WTC11 (cell line): Measurements from ENCODE around the gene LEKR1.

Experiments used
- EMX1 ChIP-seq: fragments of 250-450 bp; sonication (Bioruptor Pico); IDR thresholded peaks from 2 replicates; pipeline ENCODE4 v1.8.0; 2021; ENCODE audit warnings: mild to moderate bottlenecking
- GABPB1 ChIP-seq: sonication (generic); formaldehyde crosslinking; IDR thresholded peaks from 2 replicates; pipeline ENCODE4 v1.8.1; 2023; ENCODE audit warnings: mild to moderate bottlenecking, missing genetic modification reagents
- MXD4 ChIP-seq: fragments of 250-450 bp; sonication (Bioruptor Pico); IDR thresholded peaks from 2 replicates; pipeline ENCODE4 v1.8.0; 2021; ENCODE audit warnings: mild to moderate bottlenecking, moderate library complexity, borderline replicate concordance
- SP1 ChIP-seq: sonication (generic); formaldehyde crosslinking; conservative IDR thresholded peaks from 2 replicates; pipeline ENCODE4 v1.8.1; 2022; ENCODE audit warnings: missing genetic modification reagents
- TCF7 ChIP-seq: sonication (generic); formaldehyde crosslinking; IDR thresholded peaks from 2 replicates; pipeline ENCODE4 v1.8.0; 2022; ENCODE audit warnings: mild to moderate bottlenecking, low read depth, missing genetic modification reagents, moderate library complexity
- TEAD4 ChIP-seq: sonication (generic); formaldehyde crosslinking; IDR thresholded peaks from 2 replicates; pipeline ENCODE4 v1.8.0; 2022; ENCODE audit warnings: mild to moderate bottlenecking, missing genetic modification reagents
- ZNF219 ChIP-seq: sonication (generic); formaldehyde crosslinking; IDR thresholded peaks from 2 replicates; pipeline ENCODE4 v1.8.0; 2023; ENCODE audit warnings: missing genetic modification reagents, mild to moderate bottlenecking, borderline replicate concordance
- ZNF423 ChIP-seq: fragments of 250-450 bp; sonication (Bioruptor Pico); IDR thresholded peaks from 2 replicates; pipeline ENCODE4 v2.1.2; 2022; ENCODE audit warnings: mild to moderate bottlenecking, moderate library complexity
- TF ChIP-seq, protein P1 (sequence below): fragments of 200-600 bp; IDR thresholded peaks from 2 replicates; pipeline ENCODE4 v1.8.0; 2022; ENCODE audit warnings: antibody characterized with exemption
- TF ChIP-seq, protein P2 (sequence below): sonication (generic); formaldehyde crosslinking; conservative IDR thresholded peaks from 2 replicates; pipeline ENCODE4 v1.8.1; 2023; ENCODE audit warnings: mild to moderate bottlenecking, low read depth, missing genetic modification reagents, moderate library complexity
- TF ChIP-seq, protein P3 (sequence below): sonication (generic); formaldehyde crosslinking; IDR thresholded peaks from 2 replicates; pipeline ENCODE4 v1.8.0; 2022; ENCODE audit warnings: mild to moderate bottlenecking, missing genetic modification reagents
- TF ChIP-seq, protein P4 (sequence below): sonication (generic); formaldehyde crosslinking; conservative IDR thresholded peaks from 2 replicates; pipeline ENCODE4 v1.8.1; 2022; ENCODE audit warnings: mild to moderate bottlenecking, missing genetic modification reagents
- TF ChIP-seq, protein P5 (sequence below): sonication (generic); formaldehyde crosslinking; IDR thresholded peaks from 2 replicates; pipeline ENCODE4 v1.8.1; 2022; ENCODE audit warnings: missing genetic modification reagents, borderline replicate concordance
- TF ChIP-seq, protein P6 (sequence below): sonication (generic); formaldehyde crosslinking; IDR thresholded peaks from 2 replicates; pipeline ENCODE4 v1.8.1; 2023; ENCODE audit warnings: mild to moderate bottlenecking, missing genetic modification reagents, moderate library complexity

DNA sequence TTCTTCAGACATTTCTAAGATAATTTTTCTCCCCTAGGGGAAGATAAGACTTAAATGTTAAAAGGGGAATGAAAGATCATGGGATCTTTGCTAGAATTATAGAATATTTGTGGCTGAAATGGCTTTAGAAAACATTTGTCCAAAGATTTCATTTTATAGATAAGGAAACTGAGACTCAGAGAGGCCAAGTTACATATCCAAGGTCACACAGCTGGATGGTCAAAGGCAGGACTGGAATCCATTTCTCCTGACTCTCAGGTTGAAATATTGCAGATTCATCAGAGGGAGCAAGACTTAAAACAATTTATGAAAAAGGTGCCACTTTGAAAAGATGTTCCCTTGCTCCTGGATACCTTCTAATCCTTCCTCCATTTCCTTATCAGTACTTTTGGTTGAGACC lies 19.5 kb upstream of the LEKR1 start:
- TF ChIP-seq, protein P1, sequence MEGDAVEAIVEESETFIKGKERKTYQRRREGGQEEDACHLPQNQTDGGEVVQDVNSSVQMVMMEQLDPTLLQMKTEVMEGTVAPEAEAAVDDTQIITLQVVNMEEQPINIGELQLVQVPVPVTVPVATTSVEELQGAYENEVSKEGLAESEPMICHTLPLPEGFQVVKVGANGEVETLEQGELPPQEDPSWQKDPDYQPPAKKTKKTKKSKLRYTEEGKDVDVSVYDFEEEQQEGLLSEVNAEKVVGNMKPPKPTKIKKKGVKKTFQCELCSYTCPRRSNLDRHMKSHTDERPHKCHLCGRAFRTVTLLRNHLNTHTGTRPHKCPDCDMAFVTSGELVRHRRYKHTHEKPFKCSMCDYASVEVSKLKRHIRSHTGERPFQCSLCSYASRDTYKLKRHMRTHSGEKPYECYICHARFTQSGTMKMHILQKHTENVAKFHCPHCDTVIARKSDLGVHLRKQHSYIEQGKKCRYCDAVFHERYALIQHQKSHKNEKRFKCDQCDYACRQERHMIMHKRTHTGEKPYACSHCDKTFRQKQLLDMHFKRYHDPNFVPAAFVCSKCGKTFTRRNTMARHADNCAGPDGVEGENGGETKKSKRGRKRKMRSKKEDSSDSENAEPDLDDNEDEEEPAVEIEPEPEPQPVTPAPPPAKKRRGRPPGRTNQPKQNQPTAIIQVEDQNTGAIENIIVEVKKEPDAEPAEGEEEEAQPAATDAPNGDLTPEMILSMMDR = no peak
- TF ChIP-seq MXD4 (CRISPR knock-in tag) = no peak
- TF ChIP-seq, protein P2, sequence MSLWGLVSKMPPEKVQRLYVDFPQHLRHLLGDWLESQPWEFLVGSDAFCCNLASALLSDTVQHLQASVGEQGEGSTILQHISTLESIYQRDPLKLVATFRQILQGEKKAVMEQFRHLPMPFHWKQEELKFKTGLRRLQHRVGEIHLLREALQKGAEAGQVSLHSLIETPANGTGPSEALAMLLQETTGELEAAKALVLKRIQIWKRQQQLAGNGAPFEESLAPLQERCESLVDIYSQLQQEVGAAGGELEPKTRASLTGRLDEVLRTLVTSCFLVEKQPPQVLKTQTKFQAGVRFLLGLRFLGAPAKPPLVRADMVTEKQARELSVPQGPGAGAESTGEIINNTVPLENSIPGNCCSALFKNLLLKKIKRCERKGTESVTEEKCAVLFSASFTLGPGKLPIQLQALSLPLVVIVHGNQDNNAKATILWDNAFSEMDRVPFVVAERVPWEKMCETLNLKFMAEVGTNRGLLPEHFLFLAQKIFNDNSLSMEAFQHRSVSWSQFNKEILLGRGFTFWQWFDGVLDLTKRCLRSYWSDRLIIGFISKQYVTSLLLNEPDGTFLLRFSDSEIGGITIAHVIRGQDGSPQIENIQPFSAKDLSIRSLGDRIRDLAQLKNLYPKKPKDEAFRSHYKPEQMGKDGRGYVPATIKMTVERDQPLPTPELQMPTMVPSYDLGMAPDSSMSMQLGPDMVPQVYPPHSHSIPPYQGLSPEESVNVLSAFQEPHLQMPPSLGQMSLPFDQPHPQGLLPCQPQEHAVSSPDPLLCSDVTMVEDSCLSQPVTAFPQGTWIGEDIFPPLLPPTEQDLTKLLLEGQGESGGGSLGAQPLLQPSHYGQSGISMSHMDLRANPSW (CRISPR knock-in tag) = no peak
- TF ChIP-seq, protein P3, sequence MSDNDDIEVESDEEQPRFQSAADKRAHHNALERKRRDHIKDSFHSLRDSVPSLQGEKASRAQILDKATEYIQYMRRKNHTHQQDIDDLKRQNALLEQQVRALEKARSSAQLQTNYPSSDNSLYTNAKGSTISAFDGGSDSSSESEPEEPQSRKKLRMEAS (CRISPR knock-in tag) = no peak
- no peak for TF ChIP-seq SP1 (CRISPR knock-in tag)
- TF ChIP-seq EMX1 (CRISPR knock-in tag) = no peak
- no peak for TF ChIP-seq TCF7 (CRISPR knock-in tag)
- TF ChIP-seq GABPB1 (CRISPR knock-in tag) = no peak
- no peak for TF ChIP-seq TEAD4
- no peak for TF ChIP-seq ZNF219 (CRISPR knock-in tag)
- TF ChIP-seq, protein P4, sequence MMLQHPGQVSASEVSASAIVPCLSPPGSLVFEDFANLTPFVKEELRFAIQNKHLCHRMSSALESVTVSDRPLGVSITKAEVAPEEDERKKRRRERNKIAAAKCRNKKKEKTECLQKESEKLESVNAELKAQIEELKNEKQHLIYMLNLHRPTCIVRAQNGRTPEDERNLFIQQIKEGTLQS (CRISPR knock-in tag) = no peak
- no peak for TF ChIP-seq ZNF423 (CRISPR knock-in tag)
- TF ChIP-seq, protein P5, sequence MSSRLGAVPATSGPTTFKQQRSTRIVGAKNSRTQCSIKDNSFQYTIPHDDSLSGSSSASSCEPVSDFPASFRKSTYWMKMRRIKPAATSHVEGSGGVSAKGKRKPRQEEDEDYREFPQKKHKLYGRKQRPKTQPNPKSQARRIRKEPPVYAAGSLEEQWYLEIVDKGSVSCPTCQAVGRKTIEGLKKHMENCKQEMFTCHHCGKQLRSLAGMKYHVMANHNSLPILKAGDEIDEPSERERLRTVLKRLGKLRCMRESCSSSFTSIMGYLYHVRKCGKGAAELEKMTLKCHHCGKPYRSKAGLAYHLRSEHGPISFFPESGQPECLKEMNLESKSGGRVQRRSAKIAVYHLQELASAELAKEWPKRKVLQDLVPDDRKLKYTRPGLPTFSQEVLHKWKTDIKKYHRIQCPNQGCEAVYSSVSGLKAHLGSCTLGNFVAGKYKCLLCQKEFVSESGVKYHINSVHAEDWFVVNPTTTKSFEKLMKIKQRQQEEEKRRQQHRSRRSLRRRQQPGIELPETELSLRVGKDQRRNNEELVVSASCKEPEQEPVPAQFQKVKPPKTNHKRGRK = no peak
- TF ChIP-seq, protein P6, sequence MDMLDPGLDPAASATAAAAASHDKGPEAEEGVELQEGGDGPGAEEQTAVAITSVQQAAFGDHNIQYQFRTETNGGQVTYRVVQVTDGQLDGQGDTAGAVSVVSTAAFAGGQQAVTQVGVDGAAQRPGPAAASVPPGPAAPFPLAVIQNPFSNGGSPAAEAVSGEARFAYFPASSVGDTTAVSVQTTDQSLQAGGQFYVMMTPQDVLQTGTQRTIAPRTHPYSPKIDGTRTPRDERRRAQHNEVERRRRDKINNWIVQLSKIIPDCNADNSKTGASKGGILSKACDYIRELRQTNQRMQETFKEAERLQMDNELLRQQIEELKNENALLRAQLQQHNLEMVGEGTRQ (CRISPR knock-in tag) = no peak
